Esophagus squamous epithelium (tissue), 4 donors: ENCODE measurements around the gene PLEKHA4.
A peak's percentile ranks its signal among the peaks of the same experiment; 100 is the strongest.

Source experiments
- POLR2A ChIP-seq, 4 donors: fragments of 450-650 bp; IDR thresholded peaks; one replicate each; pipeline ENCODE4 v1.6.1; 2017; ENCODE audit warnings: antibody characterized with exemption in 4 of 4, mild to moderate bottlenecking in 4 of 4, moderate library complexity in 3 of 4
- TF ChIP-seq, protein P1 (sequence below), 6 experiments: fragments of 450-650 bp in 4 of 6; fragments of 200-600 bp in 2 of 6; sonication (generic) in 2 of 6; IDR thresholded peaks; one replicate each; pipeline ENCODE4 v1.5.1; 2016 to 2019; ENCODE audit warnings: antibody characterized with exemption in 6 of 6, mild to moderate bottlenecking in 4 of 6, moderate library complexity in 4 of 6

DNA sequence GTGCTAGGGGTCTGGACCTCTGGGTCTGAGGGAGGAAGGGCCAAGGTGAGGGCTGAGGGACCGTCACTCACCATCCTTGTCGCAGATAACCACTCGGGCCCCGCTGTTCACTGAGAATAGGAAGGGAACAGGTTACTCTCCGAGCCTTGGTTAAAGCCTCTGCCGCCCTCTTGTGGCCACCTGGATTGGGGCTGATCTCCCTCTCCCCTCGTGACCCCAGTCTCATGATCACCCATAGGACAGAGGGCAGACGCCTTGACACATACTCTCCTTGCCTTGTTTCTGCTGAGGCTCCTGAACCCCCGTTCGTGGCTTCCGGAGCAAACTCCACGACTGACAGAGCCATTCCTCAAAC is 32.7 kb downstream of the PLEKHA4 start:
- TF ChIP-seq, protein P1, sequence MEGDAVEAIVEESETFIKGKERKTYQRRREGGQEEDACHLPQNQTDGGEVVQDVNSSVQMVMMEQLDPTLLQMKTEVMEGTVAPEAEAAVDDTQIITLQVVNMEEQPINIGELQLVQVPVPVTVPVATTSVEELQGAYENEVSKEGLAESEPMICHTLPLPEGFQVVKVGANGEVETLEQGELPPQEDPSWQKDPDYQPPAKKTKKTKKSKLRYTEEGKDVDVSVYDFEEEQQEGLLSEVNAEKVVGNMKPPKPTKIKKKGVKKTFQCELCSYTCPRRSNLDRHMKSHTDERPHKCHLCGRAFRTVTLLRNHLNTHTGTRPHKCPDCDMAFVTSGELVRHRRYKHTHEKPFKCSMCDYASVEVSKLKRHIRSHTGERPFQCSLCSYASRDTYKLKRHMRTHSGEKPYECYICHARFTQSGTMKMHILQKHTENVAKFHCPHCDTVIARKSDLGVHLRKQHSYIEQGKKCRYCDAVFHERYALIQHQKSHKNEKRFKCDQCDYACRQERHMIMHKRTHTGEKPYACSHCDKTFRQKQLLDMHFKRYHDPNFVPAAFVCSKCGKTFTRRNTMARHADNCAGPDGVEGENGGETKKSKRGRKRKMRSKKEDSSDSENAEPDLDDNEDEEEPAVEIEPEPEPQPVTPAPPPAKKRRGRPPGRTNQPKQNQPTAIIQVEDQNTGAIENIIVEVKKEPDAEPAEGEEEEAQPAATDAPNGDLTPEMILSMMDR (IDR thresholded peaks at IDR 0.05) = peak; percentile 90 to 97 (median 94)
- TF ChIP-seq POLR2A (IDR thresholded peaks at IDR 0.05) = peak in 1 of 4 donors; percentile 36
